ENCODE results near the gene ZC2HC1C.

ZC2HC1C gene

DNA sequence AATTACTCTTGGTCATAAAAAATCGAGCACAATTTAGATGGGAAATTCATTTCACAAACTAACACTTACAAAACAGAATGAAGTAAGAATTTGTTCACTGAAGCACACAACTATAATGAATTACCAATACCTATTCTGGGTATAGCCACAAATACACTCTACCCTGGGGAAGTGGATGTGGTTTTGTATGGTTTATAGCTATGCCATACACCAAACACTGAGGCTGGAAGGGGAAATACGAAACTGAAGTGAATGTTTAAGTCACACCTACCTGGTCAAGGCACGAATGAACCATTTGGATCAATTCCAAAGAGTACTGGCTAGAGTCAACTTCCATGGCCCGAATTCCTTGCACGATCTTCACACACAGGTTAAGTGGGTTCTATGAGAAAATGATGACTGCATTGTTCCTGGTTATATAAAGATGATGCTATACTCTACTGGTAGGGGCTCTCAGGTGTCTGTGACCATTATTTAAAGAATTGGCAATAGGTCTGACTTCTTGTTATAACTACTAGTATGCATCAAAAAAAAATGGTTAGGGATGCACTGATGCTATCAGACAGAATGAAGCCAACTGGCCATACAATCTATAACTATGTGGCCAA, 44.6 kb downstream of the ZC2HC1C start:
- no peak overlapping the region for H2AFZ ChIP-seq (ENCODE audit: low read depth, low read length, severe bottlenecking)
- H3K79me2 ChIP-seq (ENCODE audit: insufficient read depth, low read length): no peaks in the 10 kb centered on the region
- TF ChIP-seq, protein P1, sequence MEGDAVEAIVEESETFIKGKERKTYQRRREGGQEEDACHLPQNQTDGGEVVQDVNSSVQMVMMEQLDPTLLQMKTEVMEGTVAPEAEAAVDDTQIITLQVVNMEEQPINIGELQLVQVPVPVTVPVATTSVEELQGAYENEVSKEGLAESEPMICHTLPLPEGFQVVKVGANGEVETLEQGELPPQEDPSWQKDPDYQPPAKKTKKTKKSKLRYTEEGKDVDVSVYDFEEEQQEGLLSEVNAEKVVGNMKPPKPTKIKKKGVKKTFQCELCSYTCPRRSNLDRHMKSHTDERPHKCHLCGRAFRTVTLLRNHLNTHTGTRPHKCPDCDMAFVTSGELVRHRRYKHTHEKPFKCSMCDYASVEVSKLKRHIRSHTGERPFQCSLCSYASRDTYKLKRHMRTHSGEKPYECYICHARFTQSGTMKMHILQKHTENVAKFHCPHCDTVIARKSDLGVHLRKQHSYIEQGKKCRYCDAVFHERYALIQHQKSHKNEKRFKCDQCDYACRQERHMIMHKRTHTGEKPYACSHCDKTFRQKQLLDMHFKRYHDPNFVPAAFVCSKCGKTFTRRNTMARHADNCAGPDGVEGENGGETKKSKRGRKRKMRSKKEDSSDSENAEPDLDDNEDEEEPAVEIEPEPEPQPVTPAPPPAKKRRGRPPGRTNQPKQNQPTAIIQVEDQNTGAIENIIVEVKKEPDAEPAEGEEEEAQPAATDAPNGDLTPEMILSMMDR (IDR thresholded peaks at IDR 0.05; ENCODE audit: insufficient read depth, low read length, poor library complexity, severe bottlenecking): no peak
- H3K27me3 ChIP-seq (ENCODE audit: low read length): no peaks in the 10 kb centered on the region
- H3K4me2 ChIP-seq (ENCODE audit: low read depth, low read length, poor library complexity, severe bottlenecking): no peak overlapping the region
- peaks cover 30% of the 10 kb centered on the region; the same call in 1 of the 2 replicates for H3K36me3 ChIP-seq (ENCODE audit: low read length)
- no peak overlapping the region for H3K4me3 ChIP-seq (ENCODE audit: insufficient read depth, low read length, poor library complexity, severe bottlenecking)
- no peaks in the 10 kb centered on the region for H3F3A ChIP-seq (ENCODE audit: insufficient read depth)
- H3K9me2 ChIP-seq (replicated peaks; ENCODE audit: insufficient read depth, low read length): no peaks in the 10 kb centered on the region
- no peak overlapping the region for H3K27ac ChIP-seq (ENCODE audit: low read depth, low read length)
- no peak overlapping the region for H3K9ac ChIP-seq (ENCODE audit: low read length)
- no peaks in the 10 kb centered on the region for H3K9me3 ChIP-seq (ENCODE audit: insufficient read depth, low read length)
- H4K20me1 ChIP-seq (ENCODE audit: low read depth, low read length): no peaks in the 10 kb centered on the region

DNA sequence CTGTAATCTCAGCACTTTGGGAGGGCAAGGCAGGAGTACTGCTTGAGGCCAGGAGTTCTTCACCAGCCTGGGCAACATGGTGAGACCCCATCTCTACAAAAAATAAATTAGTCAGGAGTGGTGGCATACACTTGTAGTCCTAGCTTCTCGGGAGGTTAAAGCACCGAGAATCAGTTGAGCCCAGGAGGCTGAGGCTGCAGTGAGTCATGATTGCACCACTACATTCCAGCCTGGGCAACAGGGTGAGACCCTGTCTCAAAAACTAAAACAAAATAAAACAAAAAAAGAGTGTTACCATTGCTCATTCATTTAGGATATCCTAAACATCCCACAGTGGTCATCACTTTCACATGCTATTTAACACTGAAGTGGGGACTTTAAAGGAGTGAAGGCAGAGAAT, 49.6 kb downstream of the ZC2HC1C start:
- Histone ChIP-seq H3K9ac (ENCODE audit: low read length) (no peak overlapping the region), H3K9me2 (replicated peaks; ENCODE audit: insufficient read depth, low read length) (no peaks in the 10 kb centered on the region), H3F3A (ENCODE audit: insufficient read depth) (peaks cover 3% of the 10 kb centered on the region; the same call in 1 of the 2 replicates), H3K36me3 (ENCODE audit: low read length) (peaks cover 23% of the 10 kb centered on the region; the same call in 1 of the 2 replicates), H2AFZ (ENCODE audit: low read depth, low read length, severe bottlenecking) (no peak overlapping the region), H4K20me1 (ENCODE audit: low read depth, low read length) (no peaks in the 10 kb centered on the region), H3K4me3 (ENCODE audit: insufficient read depth, low read length, poor library complexity, severe bottlenecking) (no peak overlapping the region), H3K27ac (ENCODE audit: low read depth, low read length) (no peak overlapping the region), H3K27me3 (ENCODE audit: low read length) (no peaks in the 10 kb centered on the region), H3K9me3 (ENCODE audit: insufficient read depth, low read length) (no peaks in the 10 kb centered on the region), H3K4me2 (ENCODE audit: low read depth, low read length, poor library complexity, severe bottlenecking) (no peak overlapping the region), H3K79me2 (ENCODE audit: insufficient read depth, low read length) (no peaks in the 10 kb centered on the region)
- TF ChIP-seq, protein P1 (IDR thresholded peaks at IDR 0.05; ENCODE audit: insufficient read depth, low read length, poor library complexity, severe bottlenecking): no peak
- no peak for TF ChIP-seq EZH2phosphoT487 (conservative IDR thresholded peaks at IDR 0.05; ENCODE audit: low read length)

DNA sequence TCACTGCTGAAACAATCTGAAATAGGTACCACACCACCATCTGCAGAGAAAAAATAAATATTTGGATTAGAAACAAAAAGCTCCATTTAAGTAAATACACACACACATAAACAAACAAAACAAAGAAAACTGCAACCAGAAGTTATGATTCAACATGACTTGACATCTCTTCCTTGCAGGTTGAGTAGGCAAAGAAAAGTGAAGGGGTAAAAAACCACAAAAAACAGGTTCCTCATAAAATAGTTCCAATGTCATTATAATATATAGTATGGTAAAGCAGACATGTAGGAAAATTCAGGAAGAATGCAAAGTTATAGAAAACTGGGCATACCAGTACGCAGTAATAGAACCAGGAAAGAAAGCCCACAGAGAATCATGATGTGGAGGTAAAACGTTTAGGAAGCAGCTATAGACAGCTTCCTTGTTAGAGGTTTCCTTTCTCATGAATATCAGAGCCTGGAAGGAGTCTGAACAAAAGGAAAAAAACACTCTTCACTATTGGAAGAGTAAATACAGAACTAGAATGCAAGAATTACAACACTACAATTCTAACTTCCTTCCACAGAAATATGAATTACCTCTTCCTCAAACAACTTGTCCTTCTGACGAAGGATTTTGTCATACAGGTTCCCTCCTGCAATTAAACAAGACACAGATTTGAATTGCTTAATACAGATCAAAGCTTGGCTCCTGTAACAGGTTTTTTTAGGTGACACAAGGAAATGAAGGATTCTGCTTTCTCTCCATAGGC, 51.3 kb downstream of the ZC2HC1C start:
- H3K27me3 ChIP-seq (ENCODE audit: low read length): no peaks in the 10 kb centered on the region
- TF ChIP-seq, protein P1 (IDR thresholded peaks at IDR 0.05; ENCODE audit: insufficient read depth, low read length, poor library complexity, severe bottlenecking): no peak
- no peak for TF ChIP-seq EZH2phosphoT487 (conservative IDR thresholded peaks at IDR 0.05; ENCODE audit: low read length)
- no peak overlapping the region for H2AFZ ChIP-seq (ENCODE audit: low read depth, low read length, severe bottlenecking)
- peaks cover 8% of the 10 kb centered on the region for H3F3A ChIP-seq (ENCODE audit: insufficient read depth)
- H3K79me2 ChIP-seq (ENCODE audit: insufficient read depth, low read length): peaks cover 3% of the 10 kb centered on the region
- no peaks in the 10 kb centered on the region for H3K9me3 ChIP-seq (ENCODE audit: insufficient read depth, low read length)
- H3K4me2 ChIP-seq (ENCODE audit: low read depth, low read length, poor library complexity, severe bottlenecking): no peak overlapping the region
- H3K9ac ChIP-seq (ENCODE audit: low read length): no peak overlapping the region
- no peak overlapping the region for H3K4me3 ChIP-seq (ENCODE audit: insufficient read depth, low read length, poor library complexity, severe bottlenecking)
- H3K27ac ChIP-seq (ENCODE audit: low read depth, low read length): no peak overlapping the region
- H3K9me2 ChIP-seq (replicated peaks; ENCODE audit: insufficient read depth, low read length): no peaks in the 10 kb centered on the region
- H4K20me1 ChIP-seq (ENCODE audit: low read depth, low read length): no peaks in the 10 kb centered on the region
- H3K36me3 ChIP-seq (ENCODE audit: low read length): peaks cover 17% of the 10 kb centered on the region; the same call in 1 of the 2 replicates

All from SU-DHL-6 (cell line).